ENCODE data around the gene EGR1. TPM values are rescaled to one million over a fixed set of nuclear protein-coding genes. Genes with fewer than 3 reads are reported as not detected.
A peak's percentile ranks its signal among the peaks of the same experiment; 100 is the strongest.

The EGR1 gene
- total and polyA plus RNA-seq, 2 donors (not counting 1 experiment from before 2014, with no cell fraction given): 13.7 to 212 TPM

DNA sequence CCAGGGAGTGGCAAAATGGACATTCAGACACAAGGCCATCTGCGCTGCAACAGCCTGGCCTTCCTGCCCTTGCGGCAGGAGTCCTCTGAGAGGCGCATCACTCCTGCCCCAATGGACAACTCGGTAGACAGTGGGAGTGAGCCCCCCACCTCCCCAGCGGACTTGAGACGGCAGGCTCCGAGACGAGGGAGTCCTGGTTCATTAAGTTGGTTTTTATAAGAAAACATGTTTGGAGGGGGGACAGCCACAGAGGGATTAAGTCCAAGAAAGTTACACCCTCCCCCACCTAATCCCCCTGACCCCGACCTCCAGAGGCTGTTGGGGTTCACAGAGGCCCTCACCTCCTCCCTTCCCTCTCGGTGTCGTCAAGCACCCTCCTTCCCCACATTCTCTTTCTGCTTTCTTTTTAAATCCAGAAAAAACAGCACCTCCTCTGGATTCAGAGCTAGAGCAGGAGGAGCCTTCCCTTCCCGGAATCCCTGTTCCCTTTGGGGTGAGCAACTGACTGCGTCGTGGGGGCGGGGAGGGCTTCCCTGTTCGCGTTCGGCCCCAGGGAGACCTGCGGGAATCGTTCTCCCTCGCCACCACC is 1.8 kb upstream of the EGR1 start:
- ChIA-PET CTCF (interaction anchor here (0.6 to 9.3 kb wide), 5 partner anchors 11 to 40 kb away, joined by 3 to 65 read pairs (median 9); partner anchors contain the start of gene REEP2), POLR2A (interaction anchor here (0.8 to 1.7 kb wide), 3 partner anchors 27 to 80 kb away, joined by 3 to 5 read pairs (median 4); partner anchors contain the start of gene ETF1)
- TF ChIP-seq EZH2 (IDR thresholded peaks at IDR 0.05; ENCODE audit: borderline replicate concordance, insufficient read depth, low read depth, low read length, poor library complexity, severe bottlenecking): no peak
- TF ChIP-seq, protein P1, sequence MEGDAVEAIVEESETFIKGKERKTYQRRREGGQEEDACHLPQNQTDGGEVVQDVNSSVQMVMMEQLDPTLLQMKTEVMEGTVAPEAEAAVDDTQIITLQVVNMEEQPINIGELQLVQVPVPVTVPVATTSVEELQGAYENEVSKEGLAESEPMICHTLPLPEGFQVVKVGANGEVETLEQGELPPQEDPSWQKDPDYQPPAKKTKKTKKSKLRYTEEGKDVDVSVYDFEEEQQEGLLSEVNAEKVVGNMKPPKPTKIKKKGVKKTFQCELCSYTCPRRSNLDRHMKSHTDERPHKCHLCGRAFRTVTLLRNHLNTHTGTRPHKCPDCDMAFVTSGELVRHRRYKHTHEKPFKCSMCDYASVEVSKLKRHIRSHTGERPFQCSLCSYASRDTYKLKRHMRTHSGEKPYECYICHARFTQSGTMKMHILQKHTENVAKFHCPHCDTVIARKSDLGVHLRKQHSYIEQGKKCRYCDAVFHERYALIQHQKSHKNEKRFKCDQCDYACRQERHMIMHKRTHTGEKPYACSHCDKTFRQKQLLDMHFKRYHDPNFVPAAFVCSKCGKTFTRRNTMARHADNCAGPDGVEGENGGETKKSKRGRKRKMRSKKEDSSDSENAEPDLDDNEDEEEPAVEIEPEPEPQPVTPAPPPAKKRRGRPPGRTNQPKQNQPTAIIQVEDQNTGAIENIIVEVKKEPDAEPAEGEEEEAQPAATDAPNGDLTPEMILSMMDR (IDR thresholded peaks at IDR 0.05): no peak
- Histone ChIP-seq H3K9me3 (ENCODE audit: control extremely low read depth in 1 of 3, control insufficient read depth in 2 of 3, insufficient read depth in 1 of 3, low read length in 2 of 3) (peaks cover 0 to 4% (median 0%) of the 10 kb centered on the region in 3 donors), H4K20me1 (ENCODE audit: control insufficient read depth, insufficient read depth, low read length, poor library complexity, severe bottlenecking) (peaks cover 25% of the 10 kb centered on the region), H3K4me2 (replicated peaks; ENCODE audit: low read depth, low read length, poor library complexity, severe bottlenecking) (peak overlapping the region; percentile 100), H3K4me3 (ENCODE audit: control extremely low read depth in 1 of 5, extremely low read depth in 1 of 5, insufficient read depth in 1 of 5, low read depth in 2 of 5, low read length in 4 of 5) (peak overlapping the region; percentile 41 to 98 (median 67)), H2AFZ (ENCODE audit: insufficient read depth, low read depth, low read length, poor library complexity, severe bottlenecking) (peak overlapping the region; percentile 87), H3K79me2 (ENCODE audit: control insufficient read depth, insufficient read depth, low read length) (peaks cover 3% of the 10 kb centered on the region), H3K4me1 (ENCODE audit: control insufficient read depth in 2 of 2, insufficient read depth in 2 of 2, low read length in 2 of 2) (peaks cover 32 to 48% of the 10 kb centered on the region in 2 donors), H3K9ac (ENCODE audit: low read length) (peak overlapping the region; percentile 91), H3K27me3 (replicated peaks in 1 of 4; ENCODE audit: control extremely low read depth in 1 of 4, control insufficient read depth in 3 of 4, insufficient read depth in 4 of 4, low read length in 3 of 4) (no peaks in the 10 kb centered on the region), H3K27ac (ENCODE audit: low read length in 2 of 2) (peak overlapping the region; percentile 89 to 98), H3K36me3 (replicated peaks in 1 of 2; ENCODE audit: control extremely low read depth in 1 of 2, control insufficient read depth in 1 of 2, extremely low read depth in 1 of 2, insufficient read depth in 2 of 2, low read length in 1 of 2) (peaks cover 0 to 2% of the 10 kb centered on the region in 2 experiments)
- no peak for DNase-seq
- WGBS (ENCODE audit: insufficient coverage): 35% methylated on average over 6 of the region's 21 CpGs
- Mint-ChIP-seq H3K9me3 (ENCODE audit: insufficient read depth) (no peaks in the 10 kb centered on the region), H3K4me3 (peak overlapping the region; percentile 94), H3K27ac (peak overlapping the region; percentile 78), H3K27me3 (no peaks in the 10 kb centered on the region), H3K4me1 (peaks cover 55% of the 10 kb centered on the region)
- no peak for ATAC-seq (ENCODE audit: low read depth)
- intact Hi-C loops (cut with micrococcal nuclease): loop anchor here (1.0 to 10.0 kb wide), 6 partner anchors 13 to 941 kb away; partner anchors contain the start of genes FAM53C, REEP2 and SPATA24

- TF ChIP-seq, protein P1 (IDR thresholded peaks at IDR 0.05): peak; percentile 93
- TF ChIP-seq EZH2 (IDR thresholded peaks at IDR 0.05; ENCODE audit: borderline replicate concordance, insufficient read depth, low read depth, low read length, poor library complexity, severe bottlenecking): no peak
- H3K9me3 Mint-ChIP-seq (ENCODE audit: insufficient read depth): no peaks in the 10 kb centered on the region
- peak overlapping the region; percentile 81 for H3K27ac Mint-ChIP-seq
- peak overlapping the region; percentile 94 for H3K4me3 Mint-ChIP-seq
- peak overlapping the region; percentile 91 for H3K9ac ChIP-seq (ENCODE audit: low read length)
- peaks cover 0 to 4% (median 0%) of the 10 kb centered on the region in 3 donors for H3K9me3 ChIP-seq (ENCODE audit: control extremely low read depth in 1 of 3, control insufficient read depth in 2 of 3, insufficient read depth in 1 of 3, low read length in 2 of 3)
- peak overlapping the region; percentile 100 for H3K4me2 ChIP-seq (replicated peaks; ENCODE audit: low read depth, low read length, poor library complexity, severe bottlenecking)
- under 1% methylated on average over 34 of the region's 34 CpGs for WGBS (ENCODE audit: insufficient coverage)
- ATAC-seq (ENCODE audit: low read depth) (peak; percentile 53), DNase-seq (peak; percentile 96)
- intact Hi-C loops (cut with micrococcal nuclease): loop anchor here (1.0 to 10.0 kb wide), 6 partner anchors 14 to 941 kb away; partner anchors contain the start of genes FAM53C, REEP2 and SPATA24
- CTCF ChIA-PET: interaction anchor here (0.7 to 9.3 kb wide), 8 partner anchors 8 to 126 kb away, joined by 3 to 65 read pairs (median 6); partner anchors contain the start of genes FAM53C and REEP2
- peaks cover 3% of the 10 kb centered on the region for H3K79me2 ChIP-seq (ENCODE audit: control insufficient read depth, insufficient read depth, low read length)
- peaks cover 25% of the 10 kb centered on the region for H4K20me1 ChIP-seq (ENCODE audit: control insufficient read depth, insufficient read depth, low read length, poor library complexity, severe bottlenecking)
- H3K27ac ChIP-seq (ENCODE audit: low read length in 2 of 2): peak overlapping the region; percentile 89 to 98
- H2AFZ ChIP-seq (ENCODE audit: insufficient read depth, low read depth, low read length, poor library complexity, severe bottlenecking): peak overlapping the region; percentile 87
- no peaks in the 10 kb centered on the region for H3K27me3 Mint-ChIP-seq
- no peaks in the 10 kb centered on the region for H3K27me3 ChIP-seq (replicated peaks in 1 of 4; ENCODE audit: control extremely low read depth in 1 of 4, control insufficient read depth in 3 of 4, insufficient read depth in 4 of 4, low read length in 3 of 4)
- POLR2A ChIA-PET: interaction anchor here (0.8 to 1.9 kb wide), 3 partner anchors 27 to 111 kb away, joined by 4 to 7 read pairs (median 5); partner anchors contain the start of gene KDM3B
- H3K4me1 ChIP-seq (ENCODE audit: control insufficient read depth in 2 of 2, insufficient read depth in 2 of 2, low read length in 2 of 2): peaks cover 27 to 43% of the 10 kb centered on the region in 2 donors
- peak overlapping the region; percentile 57 to 98 (median 67) for H3K4me3 ChIP-seq (ENCODE audit: control extremely low read depth in 1 of 5, extremely low read depth in 1 of 5, insufficient read depth in 1 of 5, low read depth in 2 of 5, low read length in 4 of 5)
- peaks cover 52% of the 10 kb centered on the region for H3K4me1 Mint-ChIP-seq
- peaks cover 0 to 2% of the 10 kb centered on the region in 2 experiments for H3K36me3 ChIP-seq (replicated peaks in 1 of 2; ENCODE audit: control extremely low read depth in 1 of 2, control insufficient read depth in 1 of 2, extremely low read depth in 1 of 2, insufficient read depth in 2 of 2, low read length in 1 of 2)
These were observed 1.3 kb upstream of the EGR1 start for GRCh38 chr5:138464008-138464387.

Data from B cell (primary cell).